ENCODE measurements around the gene COL8A1. TPM values are rescaled to one million over a fixed set of nuclear protein-coding genes. Genes with fewer than 3 reads are reported as not detected.
"Not testable (repeated sequence)": the region's sequence is repeated elsewhere in the genome, so short reads cannot be mapped to it uniquely, and the experiment has no call there.

COL8A1 gene
- polyA plus RNA-seq, 3 donors = 6.8 to 9.1 (median 7.9) TPM

- peak; percentile 84 to 96 (median 89) for DNase-seq (ENCODE audit: extremely low read depth in 1 of 11, low read depth in 9 of 11, low spot score in 4 of 11)
Observed at GRCh38 chr3:99817437-99818240, 179.2 kb downstream of the COL8A1 start, which contains the start of gene CMSS1. Gene CMSS1, plus strand, starts transcription at chr3:99817862.

GRCh38 chr3:99818818-99819217, 180.4 kb downstream of the COL8A1 start:
- no peak for DNase-seq (ENCODE audit: extremely low read depth in 1 of 11, low read depth in 9 of 11, low spot score in 4 of 11)

GRCh38 chr3:99823723-99824711, 185.6 kb downstream of the COL8A1 start:
- DNase-seq (ENCODE audit: extremely low read depth in 1 of 11, low read depth in 9 of 11, low spot score in 4 of 11) = no peak

GRCh38 chr3:99825004-99825640, 186.7 kb downstream of the COL8A1 start:
- no peak for DNase-seq (ENCODE audit: extremely low read depth in 1 of 11, low read depth in 9 of 11, low spot score in 4 of 11)

GRCh38 chr3:99829844-99830243, 191.4 kb downstream of the COL8A1 start:
- no peak for DNase-seq (ENCODE audit: extremely low read depth in 1 of 11, low read depth in 9 of 11, low spot score in 4 of 11)

GRCh38 chr3:99833617-99834205, 195.3 kb downstream of the COL8A1 start:
- no peak for DNase-seq (ENCODE audit: extremely low read depth in 1 of 11, low read depth in 9 of 11, low spot score in 4 of 11)

- no peak for DNase-seq (ENCODE audit: extremely low read depth in 1 of 11, low read depth in 9 of 11, low spot score in 4 of 11)
Observed at GRCh38 chr3:99834211-99834957, 196.0 kb downstream of the COL8A1 start.

GRCh38 chr3:99836681-99837080, 198.3 kb downstream of the COL8A1 start:
- DNase-seq (ENCODE audit: extremely low read depth in 1 of 11, low read depth in 9 of 11, low spot score in 4 of 11) = no peak

GRCh38 chr3:99837715-99838114, 199.3 kb downstream of the COL8A1 start:
- DNase-seq (ENCODE audit: extremely low read depth in 1 of 11, low read depth in 9 of 11, low spot score in 4 of 11) = no peak

GRCh38 chr3:99838755-99839154, 200.4 kb downstream of the COL8A1 start:
- no peak for DNase-seq (ENCODE audit: extremely low read depth in 1 of 11, low read depth in 9 of 11, low spot score in 4 of 11)

GRCh38 chr3:99839613-99840012, 201.2 kb downstream of the COL8A1 start:
- DNase-seq (ENCODE audit: extremely low read depth in 1 of 11, low read depth in 9 of 11, low spot score in 4 of 11) = no peak

GRCh38 chr3:99841949-99842348, 203.6 kb downstream of the COL8A1 start:
- DNase-seq (ENCODE audit: extremely low read depth in 1 of 11, low read depth in 9 of 11, low spot score in 4 of 11) = not testable (repeated sequence)

GRCh38 chr3:99842826-99843589, 204.6 kb downstream of the COL8A1 start:
- DNase-seq (ENCODE audit: extremely low read depth in 1 of 11, low read depth in 9 of 11, low spot score in 4 of 11) = peak in 4 of 11 donors; percentile 31 to 57 (median 44)

GRCh38 chr3:99843590-99844258, 205.3 kb downstream of the COL8A1 start:
- DNase-seq (ENCODE audit: extremely low read depth in 1 of 11, low read depth in 9 of 11, low spot score in 4 of 11) = no peak

- no peak for DNase-seq (ENCODE audit: extremely low read depth in 1 of 11, low read depth in 9 of 11, low spot score in 4 of 11)
Observed at GRCh38 chr3:99845331-99845730, 206.9 kb downstream of the COL8A1 start.

- no peak for DNase-seq (ENCODE audit: extremely low read depth in 1 of 11, low read depth in 9 of 11, low spot score in 4 of 11)
Observed at GRCh38 chr3:99845999-99846398, 207.6 kb downstream of the COL8A1 start.

Data from renal cortex interstitium (tissue), 11 donors.